Colon (tissue), 2 donors: ENCODE results near the gene GNAI1.

Experiments used
- FAIRE-seq: peaks from 2 replicates; lab custom pipeline; 2012; peaks lifted over from hg19 to GRCh38; lab: Jason Lieb, UNC
- donor health status: control.
- donor health status: control.

The GNAI1 gene

DNA sequence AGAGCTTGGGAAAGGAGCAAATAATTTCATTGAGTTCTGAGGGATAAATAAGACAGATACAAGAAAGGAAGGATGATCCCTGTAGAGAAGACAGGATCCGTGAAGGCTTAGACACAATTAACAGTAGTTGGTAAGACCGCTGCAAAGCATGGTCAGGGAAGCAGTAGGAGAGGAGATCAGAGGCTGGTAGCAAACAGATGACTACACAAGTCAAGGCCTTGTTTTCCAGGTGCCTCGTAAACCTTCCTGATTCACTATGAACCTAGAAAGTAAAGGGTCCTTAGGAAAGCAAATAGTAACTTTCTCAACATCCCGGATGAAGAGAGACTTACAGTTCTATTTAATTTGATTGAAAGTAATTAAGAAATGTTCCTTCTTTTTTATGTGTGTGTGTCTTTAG is 118.6 kb downstream of the GNAI1 start:
- no peak for FAIRE-seq

DNA sequence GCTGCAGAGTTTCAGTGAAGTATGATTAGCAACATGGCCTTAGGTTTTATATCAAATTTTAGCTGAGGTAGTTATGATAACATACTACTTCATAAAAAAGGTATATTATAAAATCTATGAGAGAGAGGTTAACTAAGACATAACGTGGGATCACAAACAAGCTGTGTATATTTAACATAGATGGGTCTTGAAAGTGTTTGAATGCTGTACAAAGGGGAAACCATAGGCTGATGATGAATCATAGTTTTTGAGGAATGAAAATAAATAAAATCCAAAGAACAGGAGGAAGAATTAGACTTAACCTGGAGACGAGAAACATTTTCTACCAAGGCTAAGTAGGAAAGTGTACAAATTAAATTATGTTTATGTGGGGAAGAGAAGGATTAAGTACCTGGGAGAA is 119.0 kb downstream of the GNAI1 start:
- FAIRE-seq = no peak

DNA sequence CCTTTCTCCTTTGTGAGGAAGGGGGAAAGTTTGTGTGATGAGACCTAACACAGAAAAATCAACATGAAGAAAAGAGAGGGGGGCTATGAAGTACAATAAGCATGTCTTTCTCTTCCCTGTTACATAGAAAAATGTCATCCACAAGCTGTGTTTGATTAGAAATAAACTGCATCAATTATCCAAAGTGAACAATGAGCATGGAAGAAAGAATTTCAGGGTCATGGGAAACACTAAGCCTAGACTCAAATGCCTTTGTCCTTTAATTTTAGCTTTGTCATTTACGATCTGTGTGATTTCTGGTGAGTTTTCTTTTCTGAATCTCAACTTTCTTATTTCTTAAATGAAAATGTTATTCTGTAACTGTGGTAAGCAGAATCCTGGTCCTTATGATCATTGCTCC is 121.0 kb downstream of the GNAI1 start:
- FAIRE-seq = no peak

DNA sequence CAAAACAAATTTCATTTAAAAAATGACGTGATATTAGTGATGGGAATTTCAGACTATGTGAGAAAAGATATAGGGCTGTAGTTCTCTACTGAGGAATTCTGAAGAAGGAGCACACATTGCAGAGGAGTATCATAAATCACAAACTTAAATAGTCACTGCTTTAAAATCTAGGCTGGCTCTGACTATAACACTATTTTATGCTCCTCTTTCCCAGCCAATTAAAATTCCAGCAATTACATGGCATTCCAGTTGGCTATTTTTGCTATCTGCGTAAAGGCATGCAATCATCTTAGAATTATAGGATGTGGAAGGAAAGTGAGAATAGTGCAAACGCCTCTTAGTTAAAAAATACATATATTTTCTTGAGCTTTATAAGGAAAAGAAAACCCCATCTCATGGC is 123.1 kb downstream of the GNAI1 start:
- FAIRE-seq = no peak

DNA sequence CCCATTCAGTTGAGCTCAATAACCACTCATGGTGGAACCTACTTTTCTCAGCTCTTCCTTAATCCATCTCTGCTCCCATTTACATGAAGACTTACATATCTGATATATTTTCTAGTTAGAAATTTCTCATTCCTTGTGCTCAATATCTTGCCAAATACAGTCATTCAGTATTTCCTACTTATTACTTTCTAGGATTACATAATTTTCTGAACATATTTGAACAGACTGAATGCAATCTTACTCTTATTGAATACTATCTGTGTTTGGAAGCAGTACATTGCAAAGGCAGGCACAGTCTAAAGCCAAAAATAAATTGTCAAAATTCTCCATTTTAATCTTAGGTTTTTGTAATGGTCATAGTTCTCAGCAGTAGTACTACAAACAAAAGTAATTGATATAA is 126.0 kb downstream of the GNAI1 start:
- FAIRE-seq = no peak

DNA sequence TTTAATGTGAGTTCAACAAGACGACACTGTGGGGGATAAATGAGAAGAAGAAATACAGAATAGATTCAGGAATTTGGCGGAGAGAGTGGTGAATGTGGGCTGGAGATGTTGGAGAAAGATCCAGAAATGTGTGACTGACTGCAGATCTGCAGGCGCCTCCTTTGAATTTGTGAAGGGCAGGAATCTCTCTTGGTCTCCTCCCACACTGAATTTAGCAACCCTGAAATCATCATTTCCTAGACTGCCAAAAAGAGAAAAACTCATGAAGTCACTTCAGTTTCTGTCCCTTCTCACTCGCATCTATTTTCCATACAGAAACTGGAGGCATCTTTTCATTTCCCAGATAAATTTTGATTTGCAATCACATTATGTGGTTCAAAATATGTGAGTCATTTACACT is 128.7 kb downstream of the GNAI1 start:
- FAIRE-seq = no peak

DNA sequence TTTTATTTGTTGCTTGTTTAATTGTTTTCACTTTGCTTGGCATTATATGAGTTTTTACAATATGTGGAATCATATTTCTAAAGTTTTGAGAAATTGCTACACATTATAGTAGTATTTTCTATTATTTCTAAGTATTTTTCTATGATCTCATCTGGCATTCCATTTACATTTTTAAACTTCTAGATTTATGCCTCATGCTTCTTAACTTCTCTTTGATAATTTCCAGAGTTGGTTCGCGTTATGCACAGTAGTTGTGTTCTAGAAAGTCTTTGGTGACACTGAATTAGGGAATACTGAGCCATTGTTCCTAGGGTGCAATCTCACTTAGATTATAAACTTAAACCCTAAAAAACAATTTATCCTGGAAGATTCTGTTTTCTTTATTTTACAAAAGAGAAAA is 129.2 kb downstream of the GNAI1 start:
- FAIRE-seq = no peak

DNA sequence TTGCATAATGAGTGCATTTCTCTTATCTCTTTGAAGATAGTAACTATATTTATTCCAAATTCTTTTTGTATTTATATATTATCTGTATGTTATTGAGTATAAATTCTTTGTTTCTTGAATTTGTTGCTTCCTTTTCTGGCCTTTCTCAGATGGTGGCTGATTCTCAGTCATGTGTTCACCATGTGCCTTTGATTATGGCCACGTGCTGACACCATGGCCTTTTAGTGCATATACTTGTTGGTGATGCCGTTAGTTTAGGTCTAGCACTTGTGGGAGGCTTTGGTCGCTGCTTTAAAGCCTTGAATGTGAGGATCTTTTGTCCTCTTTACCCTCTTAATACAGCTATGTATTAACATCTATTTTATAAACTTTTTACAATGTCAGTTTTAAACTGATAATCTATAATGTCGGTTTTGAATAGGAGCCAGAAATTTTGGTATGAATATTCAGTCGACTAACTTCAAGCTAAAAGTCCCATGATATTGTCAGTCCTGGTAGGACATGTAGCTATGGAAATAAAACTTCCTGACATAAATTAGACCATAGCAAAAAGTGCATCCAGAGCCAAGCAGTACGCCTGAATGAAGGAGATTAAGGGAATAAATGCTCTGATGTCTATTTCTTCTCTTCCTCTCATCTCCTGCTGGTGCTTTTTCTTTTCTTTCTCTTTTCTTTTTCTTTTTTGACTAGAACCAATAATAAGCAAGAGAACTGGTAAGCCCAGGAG is 130.3 kb downstream of the GNAI1 start:
- FAIRE-seq = no peak

DNA sequence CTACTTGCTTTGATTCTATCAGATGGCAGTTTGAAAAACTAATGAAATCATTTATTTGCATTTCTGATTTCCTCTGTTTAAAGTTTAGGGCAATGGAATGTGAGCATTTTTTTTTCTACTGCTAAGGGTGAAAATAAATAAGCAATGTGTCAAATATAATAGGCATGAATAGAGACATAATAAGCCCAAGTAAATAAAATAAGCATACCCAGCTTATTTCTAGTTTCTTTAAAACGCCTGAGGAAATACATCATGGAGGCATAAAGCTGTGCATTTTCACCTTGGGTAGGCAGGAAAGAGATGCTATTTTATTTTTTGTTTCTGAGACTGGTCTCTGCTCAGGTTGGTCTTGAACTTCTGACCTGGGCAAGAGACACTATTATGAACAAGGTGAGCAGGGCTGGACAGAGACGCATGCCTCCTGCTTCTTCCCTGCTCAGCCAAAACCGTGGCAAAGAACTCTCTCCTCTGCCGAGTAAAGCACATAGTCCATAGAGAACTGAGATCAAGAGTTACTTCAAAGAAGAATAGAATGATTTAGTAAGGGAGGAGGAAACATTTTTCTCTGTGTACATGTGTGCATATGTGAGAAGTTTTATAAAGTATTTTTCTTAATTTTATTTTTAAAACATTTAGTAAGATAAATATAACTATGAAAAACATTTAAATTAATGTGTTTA is 138.1 kb downstream of the GNAI1 start:
- no peak for FAIRE-seq

DNA sequence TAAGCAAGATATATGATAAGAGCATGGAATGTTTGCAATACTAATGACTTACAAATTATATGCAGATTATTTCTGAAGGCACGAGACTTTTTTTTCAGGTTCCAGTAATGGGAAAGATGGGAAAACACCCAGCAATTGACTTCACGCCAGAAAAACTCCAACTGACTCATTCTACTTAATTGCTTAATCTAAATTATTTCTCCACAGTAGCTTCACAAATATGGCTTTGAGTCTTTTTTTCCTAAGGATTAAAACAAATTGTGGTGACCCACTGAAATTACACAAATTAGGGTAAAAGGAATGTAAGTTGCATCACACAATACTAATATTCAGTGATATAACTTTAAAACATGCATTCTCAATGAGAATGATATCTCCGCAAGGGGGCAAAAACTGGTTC is 138.7 kb downstream of the GNAI1 start:
- FAIRE-seq = no peak

DNA sequence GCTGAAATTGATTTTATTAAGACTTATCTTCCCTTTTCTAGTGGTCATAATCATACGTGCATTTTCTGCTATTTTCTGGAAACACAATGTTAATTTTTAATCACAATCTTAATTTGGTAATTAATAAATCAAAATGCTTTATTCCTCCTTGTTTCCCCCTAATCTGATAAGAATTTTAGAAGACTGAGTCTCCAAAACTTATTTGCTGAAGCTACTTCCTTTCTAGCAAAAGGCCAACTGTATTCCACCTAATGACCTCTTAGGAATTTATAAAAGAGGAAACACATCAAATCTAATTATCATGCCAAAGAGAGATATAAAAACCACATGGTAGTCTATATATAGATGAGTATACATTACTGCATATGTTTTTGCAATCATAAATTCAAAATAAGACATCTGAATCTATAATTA is 140.6 kb downstream of the GNAI1 start:
- FAIRE-seq = no peak
